WTC11 (cell line): ENCODE measurements around the gene CDR2. TPM values are rescaled to one million over a fixed set of nuclear protein-coding genes. Genes with fewer than 3 reads are reported as not detected.

Source experiments
- ATAC-seq: fragments of 200-7000 bp; cut with Tn5 transposase; 2 replicates; pipeline ENCODE4 v1.10.0; 2021; ENCODE audit warnings: mild to moderate bottlenecking, moderate library complexity
- CTCF ChIA-PET: fragments of 300-600 bp; sonication (Branson Sonifier 250); formaldehyde crosslinking; loops from one replicate; lab custom pipeline; 2021; ENCODE audit warnings: antibody characterized with exemption; lab: Charles Lee
- POLR2A ChIA-PET: fragments of 350-600 bp; sonication (Branson Sonifier 250); formaldehyde crosslinking; loops from one replicate; lab custom pipeline; 2021; ENCODE audit warnings: antibody characterized with exemption; lab: Charles Lee
- DNase-seq: peaks from one replicate; pipeline ENCODE4 v3.0.0; 2021; ENCODE audit warnings: low spot score
- H3K27ac Mint-ChIP-seq: 2 replicates; pipeline ENCODE4 v1.8.0; 2021; ENCODE audit warnings: mixed read lengths
- H3K27me3 Mint-ChIP-seq: 2 replicates; pipeline ENCODE4 v1.8.0; 2021; ENCODE audit warnings: low read depth, mild to moderate bottlenecking, moderate library complexity, mixed read lengths
- H3K36me3 Mint-ChIP-seq: 2 replicates; pipeline ENCODE4 v1.8.0; 2021; ENCODE audit warnings: mixed read lengths
- H3K4me1 Mint-ChIP-seq: 2 replicates; pipeline ENCODE4 v1.8.0; 2022; ENCODE audit warnings: mixed read lengths
- H3K4me3 Mint-ChIP-seq: 2 replicates; pipeline ENCODE4 v1.8.0; 2021; ENCODE audit warnings: mild to moderate bottlenecking, moderate library complexity, mixed read lengths
- H3K9me3 Mint-ChIP-seq: 2 replicates; pipeline ENCODE4 v1.8.0; 2021; ENCODE audit warnings: mixed read lengths
- ATF2 ChIP-seq: sonication (generic); formaldehyde crosslinking; IDR thresholded peaks from 2 replicates; pipeline ENCODE4 v1.8.1; 2022; ENCODE audit warnings: low read depth, missing genetic modification reagents, borderline replicate concordance
- CBFB ChIP-seq: sonication (generic); formaldehyde crosslinking; IDR thresholded peaks from 2 replicates; pipeline ENCODE4 v1.8.1; 2022; ENCODE audit warnings: mild to moderate bottlenecking, low read depth, missing genetic modification reagents
- CREB1 ChIP-seq: sonication (generic); formaldehyde crosslinking; IDR thresholded peaks from 2 replicates; pipeline ENCODE4 v1.8.0; 2023; ENCODE audit warnings: mild to moderate bottlenecking, missing genetic modification reagents
- JAZF1 ChIP-seq: fragments of 250-450 bp; sonication (Bioruptor Pico); IDR thresholded peaks from 2 replicates; pipeline ENCODE4 v1.9.0; 2021; ENCODE audit warnings: moderate library complexity, mild to moderate bottlenecking, inconsistent platforms
- MLX ChIP-seq: sonication (generic); formaldehyde crosslinking; IDR thresholded peaks from 2 replicates; pipeline ENCODE4 v1.8.1; 2023; ENCODE audit warnings: mild to moderate bottlenecking, missing genetic modification reagents, moderate library complexity
- NFATC4 ChIP-seq: fragments of 250-450 bp; sonication (Bioruptor Pico); IDR thresholded peaks from 2 replicates; pipeline ENCODE4 v1.9.0; 2021; ENCODE audit warnings: mild to moderate bottlenecking
- NR3C1 ChIP-seq: sonication (generic); formaldehyde crosslinking; conservative IDR thresholded peaks from 2 replicates; pipeline ENCODE4 v1.8.1; 2023; ENCODE audit warnings: low read depth, mild to moderate bottlenecking, missing genetic modification reagents
- PREB ChIP-seq: sonication (generic); formaldehyde crosslinking; IDR thresholded peaks from 2 replicates; pipeline ENCODE4 v1.8.1; 2022; ENCODE audit warnings: mild to moderate bottlenecking, missing genetic modification reagents, moderate library complexity, borderline replicate concordance
- SOX15 ChIP-seq: fragments of 250-450 bp; sonication (Bioruptor Pico); IDR thresholded peaks from 2 replicates; pipeline ENCODE4 v1.9.0; 2021; ENCODE audit warnings: mild to moderate bottlenecking
- TEAD1 ChIP-seq: sonication (generic); formaldehyde crosslinking; IDR thresholded peaks from 2 replicates; pipeline ENCODE4 v1.8.0; 2022; ENCODE audit warnings: mild to moderate bottlenecking, missing genetic modification reagents
- ZNF396 ChIP-seq: fragments of 250-450 bp; sonication (Bioruptor Pico); IDR thresholded peaks from 2 replicates; pipeline ENCODE4 v1.8.0; 2021; ENCODE audit warnings: mild to moderate bottlenecking, moderate library complexity, borderline replicate concordance
- total RNA-seq: library from RNA; stranded (reverse); gene quantifications from 3 replicates; pipeline ENCODE4 v1.2.3, GENCODE V29; 2021
- TF ChIP-seq, protein P1 (sequence below): fragments of 250-450 bp; sonication (Bioruptor Pico); conservative IDR thresholded peaks from 2 replicates; pipeline ENCODE4 v1.9.0; 2021; ENCODE audit warnings: mild to moderate bottlenecking
- TF ChIP-seq, protein P2 (sequence below): sonication (generic); formaldehyde crosslinking; IDR thresholded peaks from 2 replicates; pipeline ENCODE4 v1.8.0; 2022; ENCODE audit warnings: missing genetic modification reagents
- TF ChIP-seq, protein P3 (sequence below): sonication (generic); formaldehyde crosslinking; IDR thresholded peaks from 2 replicates; pipeline ENCODE4 v1.8.0; 2022; ENCODE audit warnings: mild to moderate bottlenecking, missing genetic modification reagents

The CDR2 gene
- total RNA-seq, 1 experiment from 2014 or later = 40.9 TPM

DNA sequence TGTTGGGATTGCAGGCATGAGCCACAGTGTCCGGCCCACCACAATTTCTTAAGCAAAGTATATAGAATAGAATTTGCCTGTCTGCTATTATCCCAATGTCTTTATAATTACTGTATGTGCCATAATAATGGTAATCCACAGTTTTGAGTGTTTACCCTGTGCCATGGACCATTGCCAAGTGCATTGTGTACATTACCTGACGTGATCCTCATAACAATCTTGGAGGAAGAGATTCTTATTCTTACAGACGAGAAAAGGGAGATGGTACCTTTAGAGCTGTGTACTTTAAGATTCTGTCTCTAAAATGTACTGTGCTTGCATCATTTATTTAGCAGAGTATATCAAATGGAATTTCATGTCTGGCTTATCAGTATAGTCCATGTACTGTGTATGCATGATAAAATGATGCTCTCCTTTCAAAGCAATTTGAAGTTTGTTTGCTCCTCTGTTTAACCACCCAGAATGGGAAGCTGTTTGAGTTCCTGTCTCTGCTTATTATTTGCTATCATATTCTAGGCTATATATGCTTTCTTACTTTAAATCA, 13.8 kb upstream of the CDR2 start:
- Mint-ChIP-seq H3K36me3 (no peaks in the 10 kb centered on the region), H3K27ac (no peak overlapping the region), H3K27me3 (no peaks in the 10 kb centered on the region), H3K4me3 (no peak overlapping the region), H3K4me1 (no peaks in the 10 kb centered on the region), H3K9me3 (no peaks in the 10 kb centered on the region)
- TF ChIP-seq ATF2 (CRISPR knock-in tag) = no peak
- TF ChIP-seq, protein P1, sequence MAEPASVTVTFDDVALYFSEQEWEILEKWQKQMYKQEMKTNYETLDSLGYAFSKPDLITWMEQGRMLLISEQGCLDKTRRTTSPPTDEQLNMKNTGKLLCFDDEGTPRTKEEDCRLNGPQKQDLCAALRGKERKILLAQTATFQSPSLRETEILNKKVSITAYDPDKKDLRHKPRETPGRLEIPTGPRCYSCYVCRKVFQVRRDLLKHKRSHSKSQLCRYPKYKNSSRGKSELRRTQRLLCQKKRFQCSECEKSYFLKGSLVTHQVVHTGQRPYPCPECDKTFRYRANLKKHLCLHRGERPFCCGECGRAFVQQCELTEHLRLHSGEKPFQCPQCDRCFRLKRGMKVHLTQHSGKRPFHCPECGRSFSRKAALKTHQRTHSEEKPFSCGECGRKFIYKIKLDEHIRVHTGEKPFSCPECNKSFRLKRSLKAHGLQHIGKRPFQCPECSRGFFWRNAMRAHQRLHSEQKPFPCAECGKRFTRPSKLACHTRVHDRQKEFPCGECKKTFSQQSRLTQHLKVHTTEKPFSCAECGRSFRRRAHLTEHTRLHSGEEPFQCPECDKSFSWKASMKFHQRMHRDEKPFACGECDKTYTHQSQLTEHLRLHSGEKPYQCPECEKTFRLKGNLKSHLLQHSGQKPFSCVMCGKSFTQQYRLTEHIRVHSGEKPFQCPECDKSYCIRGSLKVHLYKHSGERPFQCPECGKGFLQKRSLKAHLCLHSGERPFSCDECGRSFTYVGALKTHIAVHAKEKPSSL (CRISPR knock-in tag) = no peak
- TF ChIP-seq NFATC4 (CRISPR knock-in tag) = no peak
- CTCF ChIA-PET = no interaction called here
- ATAC-seq = no peak
- POLR2A ChIA-PET = interaction anchor here (0.5 kb wide), 1 partner anchor 58 kb away, joined by 4 read pairs; no protein-coding TSS in a partner anchor
- no peak for DNase-seq

DNA sequence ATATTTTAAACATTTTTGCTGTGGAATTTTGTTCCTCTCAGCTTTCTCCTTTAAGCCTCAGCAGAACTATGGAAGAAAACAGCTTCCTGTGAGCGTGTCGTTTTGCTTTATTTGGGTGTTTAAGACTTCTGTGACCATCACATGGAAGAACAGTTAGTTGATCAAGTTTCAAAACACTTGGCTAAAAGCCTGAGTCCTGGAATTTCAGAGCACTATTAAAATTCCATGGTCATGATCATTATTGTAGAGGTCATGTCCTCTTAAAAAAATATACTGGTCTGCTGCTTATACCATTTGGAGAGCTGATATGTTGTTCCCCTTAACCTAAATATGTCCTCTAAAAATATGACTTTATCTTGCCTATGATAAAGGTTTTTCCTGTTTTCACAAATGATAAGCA, 12.6 kb upstream of the CDR2 start:
- Mint-ChIP-seq H3K9me3 (no peaks in the 10 kb centered on the region), H3K27ac (no peak overlapping the region), H3K36me3 (no peaks in the 10 kb centered on the region), H3K4me1 (no peaks in the 10 kb centered on the region), H3K4me3 (no peak overlapping the region), H3K27me3 (no peaks in the 10 kb centered on the region)
- DNase-seq = no peak
- TF ChIP-seq TEAD1 (CRISPR knock-in tag) (no peak), ZNF396 (CRISPR knock-in tag) (no peak), ATF2 (CRISPR knock-in tag) (no peak), CREB1 (no peak), MLX (CRISPR knock-in tag) (no peak), SOX15 (CRISPR knock-in tag) (no peak), JAZF1 (CRISPR knock-in tag) (no peak), CBFB (CRISPR knock-in tag) (no peak), PREB (CRISPR knock-in tag) (no peak), NR3C1 (CRISPR knock-in tag) (no peak)
- TF ChIP-seq, protein P2, sequence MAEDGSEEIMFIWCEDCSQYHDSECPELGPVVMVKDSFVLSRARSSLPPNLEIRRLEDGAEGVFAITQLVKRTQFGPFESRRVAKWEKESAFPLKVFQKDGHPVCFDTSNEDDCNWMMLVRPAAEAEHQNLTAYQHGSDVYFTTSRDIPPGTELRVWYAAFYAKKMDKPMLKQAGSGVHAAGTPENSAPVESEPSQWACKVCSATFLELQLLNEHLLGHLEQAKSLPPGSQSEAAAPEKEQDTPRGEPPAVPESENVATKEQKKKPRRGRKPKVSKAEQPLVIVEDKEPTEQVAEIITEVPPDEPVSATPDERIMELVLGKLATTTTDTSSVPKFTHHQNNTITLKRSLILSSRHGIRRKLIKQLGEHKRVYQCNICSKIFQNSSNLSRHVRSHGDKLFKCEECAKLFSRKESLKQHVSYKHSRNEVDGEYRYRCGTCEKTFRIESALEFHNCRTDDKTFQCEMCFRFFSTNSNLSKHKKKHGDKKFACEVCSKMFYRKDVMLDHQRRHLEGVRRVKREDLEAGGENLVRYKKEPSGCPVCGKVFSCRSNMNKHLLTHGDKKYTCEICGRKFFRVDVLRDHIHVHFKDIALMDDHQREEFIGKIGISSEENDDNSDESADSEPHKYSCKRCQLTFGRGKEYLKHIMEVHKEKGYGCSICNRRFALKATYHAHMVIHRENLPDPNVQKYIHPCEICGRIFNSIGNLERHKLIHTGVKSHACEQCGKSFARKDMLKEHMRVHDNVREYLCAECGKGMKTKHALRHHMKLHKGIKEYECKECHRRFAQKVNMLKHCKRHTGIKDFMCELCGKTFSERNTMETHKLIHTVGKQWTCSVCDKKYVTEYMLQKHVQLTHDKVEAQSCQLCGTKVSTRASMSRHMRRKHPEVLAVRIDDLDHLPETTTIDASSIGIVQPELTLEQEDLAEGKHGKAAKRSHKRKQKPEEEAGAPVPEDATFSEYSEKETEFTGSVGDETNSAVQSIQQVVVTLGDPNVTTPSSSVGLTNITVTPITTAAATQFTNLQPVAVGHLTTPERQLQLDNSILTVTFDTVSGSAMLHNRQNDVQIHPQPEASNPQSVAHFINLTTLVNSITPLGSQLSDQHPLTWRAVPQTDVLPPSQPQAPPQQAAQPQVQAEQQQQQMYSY (CRISPR knock-in tag) = no peak
- TF ChIP-seq, protein P3, sequence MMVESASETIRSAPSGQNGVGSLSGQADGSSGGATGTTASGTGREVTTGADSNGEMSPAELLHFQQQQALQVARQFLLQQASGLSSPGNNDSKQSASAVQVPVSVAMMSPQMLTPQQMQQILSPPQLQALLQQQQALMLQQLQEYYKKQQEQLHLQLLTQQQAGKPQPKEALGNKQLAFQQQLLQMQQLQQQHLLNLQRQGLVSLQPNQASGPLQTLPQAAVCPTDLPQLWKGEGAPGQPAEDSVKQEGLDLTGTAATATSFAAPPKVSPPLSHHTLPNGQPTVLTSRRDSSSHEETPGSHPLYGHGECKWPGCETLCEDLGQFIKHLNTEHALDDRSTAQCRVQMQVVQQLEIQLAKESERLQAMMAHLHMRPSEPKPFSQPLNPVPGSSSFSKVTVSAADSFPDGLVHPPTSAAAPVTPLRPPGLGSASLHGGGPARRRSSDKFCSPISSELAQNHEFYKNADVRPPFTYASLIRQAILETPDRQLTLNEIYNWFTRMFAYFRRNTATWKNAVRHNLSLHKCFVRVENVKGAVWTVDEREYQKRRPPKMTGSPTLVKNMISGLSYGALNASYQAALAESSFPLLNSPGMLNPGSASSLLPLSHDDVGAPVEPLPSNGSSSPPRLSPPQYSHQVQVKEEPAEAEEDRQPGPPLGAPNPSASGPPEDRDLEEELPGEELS (CRISPR knock-in tag) = no peak
- no peak for ATAC-seq
- ChIA-PET POLR2A (interaction anchor here (0.6 to 1.7 kb wide), 2 partner anchors 12 to 1234 kb away, joined by 7 to 12 read pairs; no protein-coding TSS in a partner anchor), CTCF (interaction anchor here (0.6 kb wide), 1 partner anchor 26 kb away, joined by 5 read pairs; no protein-coding TSS in a partner anchor)
